ENCODE measurements around the gene CEACAM21.

DNA sequence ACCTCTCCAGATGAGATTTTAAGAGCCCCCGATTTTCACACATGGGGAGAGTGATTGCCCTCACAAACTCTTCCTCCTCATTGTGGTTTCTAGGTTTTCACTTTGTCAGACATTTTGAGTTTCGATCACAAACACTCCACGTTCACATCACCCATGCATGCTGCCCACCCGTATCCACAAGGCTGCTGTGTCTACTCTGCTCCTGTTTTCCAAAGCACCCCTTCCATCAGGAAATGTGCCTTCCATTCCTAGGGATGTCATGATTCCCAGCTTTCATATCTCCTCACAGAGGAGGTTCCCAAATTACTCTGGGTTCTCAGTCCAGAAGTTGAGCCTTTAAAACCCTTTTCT, 45.8 kb upstream of the CEACAM21 start:
- TF ChIP-seq, protein P1, sequence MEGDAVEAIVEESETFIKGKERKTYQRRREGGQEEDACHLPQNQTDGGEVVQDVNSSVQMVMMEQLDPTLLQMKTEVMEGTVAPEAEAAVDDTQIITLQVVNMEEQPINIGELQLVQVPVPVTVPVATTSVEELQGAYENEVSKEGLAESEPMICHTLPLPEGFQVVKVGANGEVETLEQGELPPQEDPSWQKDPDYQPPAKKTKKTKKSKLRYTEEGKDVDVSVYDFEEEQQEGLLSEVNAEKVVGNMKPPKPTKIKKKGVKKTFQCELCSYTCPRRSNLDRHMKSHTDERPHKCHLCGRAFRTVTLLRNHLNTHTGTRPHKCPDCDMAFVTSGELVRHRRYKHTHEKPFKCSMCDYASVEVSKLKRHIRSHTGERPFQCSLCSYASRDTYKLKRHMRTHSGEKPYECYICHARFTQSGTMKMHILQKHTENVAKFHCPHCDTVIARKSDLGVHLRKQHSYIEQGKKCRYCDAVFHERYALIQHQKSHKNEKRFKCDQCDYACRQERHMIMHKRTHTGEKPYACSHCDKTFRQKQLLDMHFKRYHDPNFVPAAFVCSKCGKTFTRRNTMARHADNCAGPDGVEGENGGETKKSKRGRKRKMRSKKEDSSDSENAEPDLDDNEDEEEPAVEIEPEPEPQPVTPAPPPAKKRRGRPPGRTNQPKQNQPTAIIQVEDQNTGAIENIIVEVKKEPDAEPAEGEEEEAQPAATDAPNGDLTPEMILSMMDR (conservative IDR thresholded peaks at IDR 0.05; ENCODE audit: low read length) = no peak
- TF ChIP-seq EZH2phosphoT487 (IDR thresholded peaks at IDR 0.05; ENCODE audit: borderline replicate concordance, low read depth, low read length) = no peak

Measured in OCI-LY7 (cell line).